BLaER1 treated with 17β-estradiol and CSF1 and Interleukin-3, amounts not matched to agents 10 nM and 100 nM (cell line): Measurements from ENCODE around the gene GAS7.
"Not testable (repeated sequence)": the region's sequence is repeated elsewhere in the genome, so short reads cannot be mapped to it uniquely, and the experiment has no call there.

ENCODE experiments used
- H3K27ac ChIP-seq, 11 experiments: shearing (Covaris generic); formaldehyde crosslinking; 2 replicates each; pipeline ENCODE4 v1.8.1; 2022
- H3K27me3 ChIP-seq, 11 experiments: shearing (Covaris generic); formaldehyde crosslinking; 2 replicates each; pipeline ENCODE4 v1.8.1; 2022
- H3K36me3 ChIP-seq, 11 experiments: shearing (Covaris generic); formaldehyde crosslinking; 2 replicates each; pipeline ENCODE4 v1.8.1; 2022
- H3K4me1 ChIP-seq, 10 experiments: shearing (Covaris generic); formaldehyde crosslinking; 2 replicates each; pipeline ENCODE4 v1.8.1; 2022
- H3K4me2 ChIP-seq, 11 experiments: shearing (Covaris generic); formaldehyde crosslinking; 2 replicates each; pipeline ENCODE4 v1.8.1; 2022
- H3K4me3 ChIP-seq, 10 experiments: shearing (Covaris generic); formaldehyde crosslinking; 2 replicates each; pipeline ENCODE4 v1.8.1; 2022
- H3K9ac ChIP-seq, 11 experiments: shearing (Covaris generic); formaldehyde crosslinking; 2 replicates each; pipeline ENCODE4 v1.8.1; 2022
- H3K9me3 ChIP-seq, 11 experiments: shearing (Covaris generic); formaldehyde crosslinking; replicated peaks in 1 of 11; 2 replicates each; pipeline ENCODE4 v1.8.1; 2022
- H4K20me1 ChIP-seq, 11 experiments: shearing (Covaris generic); formaldehyde crosslinking; 2 replicates each; pipeline ENCODE4 v1.8.1; 2022
- Cebpa-rat ChIP-seq, 11 experiments: shearing (Covaris generic); IDR thresholded peaks; 2 replicates each; pipeline ENCODE4 v1.8.1; 2022

The GAS7 gene

DNA sequence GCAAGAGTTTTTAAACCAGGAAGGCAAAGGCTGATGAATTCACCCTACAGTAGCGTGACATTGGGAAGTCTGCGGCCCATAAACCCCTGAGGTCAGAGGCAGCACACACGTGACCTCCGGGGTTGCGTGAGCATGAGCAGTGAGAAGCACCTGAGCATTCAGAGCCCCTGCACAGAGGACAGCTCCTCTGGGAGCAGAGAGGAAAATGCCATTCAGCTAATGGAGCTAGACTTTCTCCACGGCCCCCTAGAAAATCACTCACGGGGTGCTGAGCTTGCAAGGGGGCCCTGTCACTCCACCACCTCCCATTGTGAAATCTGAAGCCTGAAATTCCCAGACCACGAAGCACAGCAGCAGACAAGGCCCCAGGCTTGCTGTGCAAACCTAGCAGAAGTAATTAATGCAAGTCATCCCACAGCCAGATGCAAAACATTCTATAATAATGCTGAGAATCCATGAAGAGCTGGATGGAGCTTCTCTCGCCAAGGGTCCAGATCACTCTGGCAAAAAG lies 178.4 kb downstream of the GAS7 start:
- peak in 6 of 11 experiments; percentile 62 to 87 (median 70); a peak in 12 of 22 replicates for TF ChIP-seq Cebpa-rat (IDR thresholded peaks at IDR 0.05)
- H3K27ac ChIP-seq: peak overlapping the region; percentile 76 to 99 (median 90); a peak in 21 of 22 replicates
- peak overlapping the region; percentile 45 to 88 (median 78); a peak in 21 of 22 replicates for H3K9ac ChIP-seq
- peaks cover 91 to 100% (median 99%) of the 10 kb centered on the region in 10 experiments for H3K4me1 ChIP-seq
- H3K4me2 ChIP-seq: peak overlapping the region; percentile 75 to 99 (median 91)
- H3K4me3 ChIP-seq: peak overlapping the region in 5 of 10 experiments; percentile 15 to 62 (median 47); a peak in 9 of 20 replicates
- peaks cover 0 to 87% (median 56%) of the 10 kb centered on the region in 11 experiments; a peak in 13 of 22 replicates for H4K20me1 ChIP-seq
- peaks cover 33 to 98% (median 83%) of the 10 kb centered on the region in 11 experiments for H3K36me3 ChIP-seq
- no peaks in the 10 kb centered on the region for H3K27me3 ChIP-seq
- H3K9me3 ChIP-seq: no peaks in the 10 kb centered on the region; a peak in 1 of 22 replicates

DNA sequence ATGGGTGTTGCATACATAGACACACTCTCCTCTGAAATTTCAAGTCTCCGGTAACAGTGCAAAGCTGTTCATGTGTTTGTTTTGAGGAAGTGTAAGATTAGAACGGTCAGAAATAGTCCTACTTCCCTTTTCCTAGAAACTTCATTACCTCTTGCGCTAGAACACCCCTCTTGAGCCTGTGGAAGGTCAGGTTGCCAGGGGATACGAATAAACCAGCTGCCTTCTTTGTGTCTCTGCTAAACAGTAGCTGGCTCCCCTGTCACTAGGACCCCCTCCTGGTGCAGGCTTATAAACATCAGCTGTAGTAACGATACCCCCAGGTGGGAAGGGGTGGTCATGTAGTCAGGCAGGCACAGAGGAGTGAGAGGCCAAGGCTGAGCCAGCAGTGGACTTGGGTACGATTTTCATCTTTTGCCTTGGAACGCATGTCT lies 179.9 kb downstream of the GAS7 start:
- Histone ChIP-seq H3K9ac (peak overlapping the region; percentile 66 to 88 (median 78)), H3K36me3 (peaks cover 23 to 98% (median 79%) of the 10 kb centered on the region in 11 experiments), H3K27ac (peak overlapping the region; percentile 76 to 99 (median 90)), H4K20me1 (peaks cover 0 to 87% (median 45%) of the 10 kb centered on the region in 11 experiments; a peak in 13 of 22 replicates), H3K4me2 (peak overlapping the region; percentile 75 to 99 (median 91)), H3K4me3 (peak overlapping the region in 7 of 10 experiments; percentile 15 to 62 (median 39); a peak in 12 of 20 replicates), H3K4me1 (peaks cover 96 to 100% (median 100%) of the 10 kb centered on the region in 10 experiments), H3K27me3 (no peaks in the 10 kb centered on the region), H3K9me3 (no peaks in the 10 kb centered on the region; a peak in 1 of 22 replicates)
- TF ChIP-seq Cebpa-rat (IDR thresholded peaks at IDR 0.05): peak in 5 of 11 experiments; percentile 40 to 74 (median 51); a peak in 4 of 22 replicates

- H3K9me3 ChIP-seq, H3K27me3 ChIP-seq: not testable (repeated sequence)
- peaks cover 13 to 98% (median 76%) of the 10 kb centered on the region in 11 experiments; a peak in 21 of 22 replicates for H3K36me3 ChIP-seq
- H3K9ac ChIP-seq: peak overlapping the region in 9 of 11 experiments; percentile 70 to 88 (median 81); a peak in 16 of 22 replicates
- peak overlapping the region; percentile 76 to 99 (median 90) for H3K27ac ChIP-seq
- H3K4me2 ChIP-seq: peak overlapping the region; percentile 75 to 99 (median 91)
- H3K4me3 ChIP-seq: peak overlapping the region in 3 of 10 experiments; percentile 47 to 62 (median 49); a peak in 3 of 20 replicates
- peaks cover 99 to 100% (median 100%) of the 10 kb centered on the region in 10 experiments for H3K4me1 ChIP-seq
- peaks cover 0 to 87% (median 35%) of the 10 kb centered on the region in 11 experiments; a peak in 14 of 22 replicates for H4K20me1 ChIP-seq
These were observed 181.3 kb downstream of the GAS7 start for GRCh38 chr17:10016958-10017570.

DNA sequence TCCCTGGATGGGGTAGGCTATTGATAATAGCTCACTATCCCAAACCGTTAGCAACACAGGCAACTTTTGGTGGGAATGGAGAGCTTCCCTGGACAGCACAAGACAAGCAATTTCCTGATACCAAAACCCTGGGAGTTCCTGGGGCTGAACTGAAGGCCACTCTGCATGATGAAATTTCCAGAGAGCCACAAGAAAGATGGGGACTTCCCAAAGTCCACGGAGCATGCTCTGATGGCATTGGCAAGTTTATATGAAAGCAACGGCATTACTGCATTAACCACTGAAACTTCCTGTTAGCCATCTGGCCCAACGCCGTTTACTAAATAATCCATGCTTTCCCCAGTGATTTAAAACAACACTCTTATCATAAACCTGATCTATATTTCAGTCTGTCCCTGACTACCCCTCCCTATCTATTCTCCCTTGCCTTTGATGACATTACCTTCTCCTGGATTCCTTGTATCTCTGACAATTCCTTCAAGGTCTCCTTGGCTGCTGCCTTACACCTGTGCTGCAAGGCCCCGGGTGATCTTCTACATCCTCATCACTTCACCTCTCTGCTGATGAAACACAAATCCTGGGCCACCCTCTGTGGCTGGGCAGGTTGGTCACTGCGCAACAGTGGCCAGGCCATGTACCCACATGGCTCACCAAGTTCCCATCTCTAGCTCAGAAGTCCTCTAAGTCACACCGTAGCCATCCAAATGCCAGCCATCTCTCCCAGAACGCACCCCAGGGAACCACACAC lies 184.9 kb downstream of the GAS7 start:
- Histone ChIP-seq H3K9me3 (peaks cover 0 to 4% (median 0%) of the 10 kb centered on the region in 11 experiments; a peak in 4 of 22 replicates), H3K4me2 (peak overlapping the region; percentile 71 to 99 (median 90)), H3K4me3 (peak overlapping the region in 4 of 10 experiments; percentile 2 to 31 (median 18); a peak in 3 of 20 replicates), H3K27me3 (no peaks in the 10 kb centered on the region), H4K20me1 (peaks cover 0 to 84% (median 24%) of the 10 kb centered on the region in 11 experiments; a peak in 11 of 22 replicates), H3K9ac (peak overlapping the region; percentile 58 to 88 (median 78)), H3K27ac (peak overlapping the region; percentile 85 to 99 (median 90)), H3K36me3 (peaks cover 14 to 98% (median 83%) of the 10 kb centered on the region in 11 experiments; a peak in 19 of 22 replicates), H3K4me1 (peaks cover 80 to 100% (median 87%) of the 10 kb centered on the region in 10 experiments)
- peak in 2 of 11 experiments; percentile 28 to 67; a peak in 2 of 22 replicates for TF ChIP-seq Cebpa-rat (IDR thresholded peaks at IDR 0.05)

- H3K4me1 ChIP-seq: peaks cover 59 to 86% (median 64%) of the 10 kb centered on the region in 10 experiments
- peaks cover 0 to 4% (median 0%) of the 10 kb centered on the region in 11 experiments; a peak in 4 of 22 replicates for H3K9me3 ChIP-seq
- no peaks in the 10 kb centered on the region for H3K27me3 ChIP-seq
- H3K36me3 ChIP-seq: peaks cover 13 to 100% (median 88%) of the 10 kb centered on the region in 11 experiments; a peak in 20 of 22 replicates
- H4K20me1 ChIP-seq: peaks cover 0 to 97% (median 44%) of the 10 kb centered on the region in 11 experiments; a peak in 16 of 22 replicates
- H3K4me3 ChIP-seq: no peak overlapping the region
- H3K9ac ChIP-seq: peak overlapping the region in 3 of 11 experiments; percentile 4 to 13 (median 12); a peak in 1 of 22 replicates
- H3K4me2 ChIP-seq: peak overlapping the region in 10 of 11 experiments; percentile 24 to 99 (median 45); a peak in 18 of 22 replicates
- H3K27ac ChIP-seq: peak overlapping the region; percentile 0 to 87 (median 32); a peak in 16 of 22 replicates
- TF ChIP-seq Cebpa-rat (IDR thresholded peaks at IDR 0.05): no peak
These were observed 187.7 kb downstream of the GAS7 start for GRCh38 chr17:10010752-10011151.

DNA sequence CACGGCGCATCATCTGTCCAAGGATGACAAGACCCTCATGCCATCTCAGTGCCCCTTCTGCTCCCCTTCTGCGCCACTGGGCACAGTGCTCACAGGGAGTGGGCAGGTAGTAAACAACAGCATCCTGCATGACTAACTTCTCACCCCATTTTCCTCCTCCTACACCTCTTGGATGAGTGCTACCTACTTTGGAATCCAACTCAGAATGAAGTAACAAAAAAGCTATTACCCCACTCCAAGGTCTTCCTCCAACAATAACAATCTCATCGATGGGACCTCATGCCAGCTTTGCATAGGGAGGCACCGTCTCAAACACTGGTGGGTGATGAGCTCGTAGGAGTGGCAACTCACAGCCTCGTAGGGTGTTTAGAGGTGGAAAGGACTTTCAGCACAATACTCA lies 194.7 kb downstream of the GAS7 start:
- Histone ChIP-seq H3K4me2 (peak overlapping the region in 2 of 11 experiments; percentile 17 to 35; a peak in 2 of 22 replicates), H3K36me3 (peaks cover 17 to 99% (median 83%) of the 10 kb centered on the region in 11 experiments), H3K9ac (no peak overlapping the region), H3K9me3 (peaks cover 0 to 10% (median 0%) of the 10 kb centered on the region in 11 experiments; a peak in 4 of 22 replicates), H3K4me3 (no peak overlapping the region), H4K20me1 (peaks cover 40 to 100% (median 95%) of the 10 kb centered on the region in 11 experiments), H3K27me3 (no peaks in the 10 kb centered on the region), H3K4me1 (peaks cover 21 to 71% (median 41%) of the 10 kb centered on the region in 10 experiments), H3K27ac (peak overlapping the region in 1 of 11 experiments; percentile 8; a peak in 2 of 22 replicates)
- no peak for TF ChIP-seq Cebpa-rat (IDR thresholded peaks at IDR 0.05)

DNA sequence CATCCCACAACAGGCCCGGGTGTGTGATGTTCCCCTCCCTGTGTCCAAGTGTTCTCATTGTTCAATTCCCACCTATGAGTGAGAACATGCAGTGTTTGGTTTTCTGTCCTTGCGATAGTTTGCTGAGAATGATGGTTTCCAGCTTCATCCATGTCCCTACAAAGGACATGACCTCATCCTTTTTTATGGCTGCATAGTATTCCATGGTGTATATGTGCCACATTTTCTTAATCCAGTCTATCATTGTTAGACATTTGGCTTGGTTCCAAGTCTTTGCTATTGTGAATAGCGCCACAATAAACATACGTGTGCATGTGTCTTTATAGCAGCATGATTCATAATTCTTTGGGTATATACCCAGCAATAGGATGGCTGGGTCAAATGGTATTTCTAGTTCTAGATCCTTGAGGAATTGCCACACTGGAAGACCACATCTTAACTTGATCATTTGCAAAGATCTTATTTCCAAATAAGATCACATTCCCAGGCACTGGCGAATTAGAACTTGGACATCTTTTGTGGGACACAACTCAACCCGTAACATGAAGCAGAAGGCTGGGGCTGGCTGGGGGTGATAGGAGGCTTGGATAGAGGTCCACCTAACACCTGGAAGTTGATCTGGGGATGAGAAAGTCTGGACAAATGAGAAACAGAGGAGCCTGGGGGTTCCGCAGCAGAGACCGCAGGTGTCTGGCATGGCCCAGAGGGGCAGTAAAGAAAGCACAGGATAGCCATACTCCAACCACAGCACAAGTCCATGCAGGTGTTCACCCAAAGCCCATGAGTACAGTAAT lies 195.6 kb downstream of the GAS7 start:
- H3K9ac ChIP-seq, H3K27me3 ChIP-seq, H3K4me3 ChIP-seq, H3K27ac ChIP-seq, H3K9me3 ChIP-seq: not testable (repeated sequence)
- peaks cover 49 to 100% (median 95%) of the 10 kb centered on the region in 11 experiments for H4K20me1 ChIP-seq
- H3K4me1 ChIP-seq: peaks cover 23 to 71% (median 44%) of the 10 kb centered on the region in 10 experiments
- H3K36me3 ChIP-seq: peaks cover 17 to 99% (median 83%) of the 10 kb centered on the region in 11 experiments
- 0 out of 22 replicates have a peak overlapping the region, but pooled peaks of 1 of the 11 experiments have one; percentile 11 for H3K4me2 ChIP-seq
